T-helper 2 cell treated with Interferon-gamma antibody and Interleukin-4, amounts not matched to agents 5 μg/mL and 100 μg/mL, for 36 hours (primary cell): ENCODE measurements around the gene TCAF2.
"Not testable (repeated sequence)": the region's sequence is repeated elsewhere in the genome, so short reads cannot be mapped to it uniquely, and the experiment has no call there.

Experiments used
- DNase-seq: peaks from one replicate; pipeline ENCODE4 v3.0.0; 2021; ENCODE audit warnings: low spot score
- H3K27ac Mint-ChIP-seq: one replicate; pipeline ENCODE4 v1.8.0; 2021; ENCODE audit warnings: mild to moderate bottlenecking, mixed read lengths
- H3K27me3 Mint-ChIP-seq: one replicate; pipeline ENCODE4 v1.8.0; 2021; ENCODE audit warnings: low read depth, mixed read lengths
- H3K36me3 Mint-ChIP-seq: one replicate; pipeline ENCODE4 v1.8.0; 2021; ENCODE audit warnings: low read depth, mixed read lengths
- H3K4me1 Mint-ChIP-seq: one replicate; pipeline ENCODE4 v1.8.0; 2021; ENCODE audit warnings: low read depth, mixed read lengths
- H3K4me3 Mint-ChIP-seq: one replicate; pipeline ENCODE4 v1.8.0; 2022; ENCODE audit warnings: mild to moderate bottlenecking, moderate library complexity, mixed read lengths
- H3K9me3 Mint-ChIP-seq: one replicate; pipeline ENCODE4 v1.8.0; 2021; ENCODE audit warnings: mixed read lengths

TCAF2 gene

DNA sequence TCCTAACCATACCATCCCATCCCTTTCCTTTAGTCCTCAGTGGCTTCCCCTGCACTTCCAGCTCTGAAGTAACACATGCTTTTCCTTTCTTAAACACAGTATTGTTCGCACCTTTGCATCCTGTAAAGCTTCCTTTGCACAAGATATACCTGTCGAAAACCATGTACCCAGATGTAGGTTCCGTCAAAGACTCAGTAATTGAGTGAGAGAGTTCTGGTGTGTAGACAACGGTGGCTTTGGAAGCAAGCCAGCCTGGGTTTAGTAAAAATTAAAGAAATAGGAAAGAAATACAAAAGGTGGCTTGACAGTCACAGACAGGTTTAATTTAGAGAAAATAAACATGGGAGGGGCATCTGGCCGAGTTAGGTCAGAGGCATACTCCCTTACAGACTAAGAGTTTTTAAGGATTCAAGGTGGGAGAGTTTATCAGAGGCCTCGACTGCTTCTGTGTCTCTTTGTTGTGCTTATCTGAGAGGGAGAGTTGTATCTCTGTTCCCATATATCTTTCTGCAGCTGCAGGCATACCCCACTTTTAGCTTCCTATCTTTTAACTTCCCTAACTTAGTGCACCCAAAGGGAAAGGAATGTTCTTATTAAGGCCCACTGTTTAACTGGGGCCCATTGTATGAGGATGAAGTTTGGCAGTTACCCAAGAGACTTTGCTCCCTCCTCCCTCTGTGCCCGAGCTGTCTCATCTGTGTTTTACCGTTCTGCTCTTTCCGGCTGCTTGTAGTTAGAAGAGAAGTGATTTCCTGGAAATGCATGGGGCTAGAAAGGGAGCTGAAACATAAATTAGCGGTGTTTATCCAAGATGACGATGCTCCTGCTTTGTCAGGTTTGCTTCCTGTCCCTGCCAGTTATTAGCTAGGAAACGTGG, 14.8 kb downstream of the TCAF2 start:
- H3K27ac Mint-ChIP-seq, H3K27me3 Mint-ChIP-seq, DNase-seq, H3K36me3 Mint-ChIP-seq, H3K4me1 Mint-ChIP-seq, H3K9me3 Mint-ChIP-seq, H3K4me3 Mint-ChIP-seq: not testable (repeated sequence)

DNA sequence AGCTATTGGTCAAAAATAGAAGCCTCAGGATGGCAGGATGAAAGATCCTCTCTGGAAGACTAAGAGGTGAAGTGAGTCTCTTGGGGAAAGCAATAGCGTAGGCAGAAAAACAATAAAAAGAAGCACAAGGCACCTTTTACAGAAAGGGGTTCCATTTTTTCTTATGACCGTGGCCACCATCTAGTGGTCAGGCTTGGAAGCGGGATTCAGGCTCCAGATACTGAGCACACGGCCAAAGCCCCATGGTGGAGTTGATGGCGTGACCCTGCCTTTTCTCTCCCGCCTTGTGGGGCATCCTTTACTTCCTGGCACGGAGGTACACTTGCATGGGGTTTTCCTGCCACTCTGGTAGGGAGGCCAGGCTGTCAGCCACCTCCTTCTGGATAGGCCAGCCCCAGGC, 18.6 kb downstream of the TCAF2 start:
- H3K27ac Mint-ChIP-seq, H3K9me3 Mint-ChIP-seq, DNase-seq, H3K4me1 Mint-ChIP-seq, H3K4me3 Mint-ChIP-seq, H3K36me3 Mint-ChIP-seq, H3K27me3 Mint-ChIP-seq: not testable (repeated sequence)

DNA sequence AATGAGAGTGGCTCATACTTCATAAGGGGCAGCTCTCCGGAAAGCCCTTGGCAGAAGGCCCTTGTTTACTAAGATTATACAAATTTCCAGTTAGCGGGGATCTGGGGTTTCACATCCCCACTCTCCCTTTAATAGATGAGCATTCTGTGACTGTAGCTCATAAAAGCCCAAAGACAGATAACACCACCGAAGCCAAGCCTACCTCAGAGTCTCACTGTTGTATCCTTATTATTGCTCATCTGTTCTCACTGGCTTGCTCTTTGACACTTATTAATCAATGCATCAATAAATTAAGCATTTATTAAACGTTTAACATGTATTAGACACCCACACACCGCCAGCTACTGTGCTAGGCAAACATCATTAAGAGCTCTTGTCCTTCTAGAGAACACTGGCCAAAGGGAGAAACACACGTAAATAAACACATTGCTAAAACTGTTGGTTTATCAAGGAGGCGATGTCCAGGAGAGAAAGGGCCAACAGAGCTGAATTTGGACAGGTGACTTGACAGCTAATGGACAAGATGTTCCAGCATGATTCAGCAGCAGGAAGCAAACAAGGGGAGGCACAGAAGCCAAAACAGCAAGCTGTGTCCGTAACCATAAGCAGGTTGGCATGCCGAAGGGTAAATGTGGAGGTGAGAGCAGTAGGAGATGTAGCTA, 19.9 kb downstream of the TCAF2 start:
- DNase-seq, H3K27me3 Mint-ChIP-seq, H3K4me3 Mint-ChIP-seq, H3K9me3 Mint-ChIP-seq, H3K27ac Mint-ChIP-seq, H3K4me1 Mint-ChIP-seq, H3K36me3 Mint-ChIP-seq: not testable (repeated sequence)

DNA sequence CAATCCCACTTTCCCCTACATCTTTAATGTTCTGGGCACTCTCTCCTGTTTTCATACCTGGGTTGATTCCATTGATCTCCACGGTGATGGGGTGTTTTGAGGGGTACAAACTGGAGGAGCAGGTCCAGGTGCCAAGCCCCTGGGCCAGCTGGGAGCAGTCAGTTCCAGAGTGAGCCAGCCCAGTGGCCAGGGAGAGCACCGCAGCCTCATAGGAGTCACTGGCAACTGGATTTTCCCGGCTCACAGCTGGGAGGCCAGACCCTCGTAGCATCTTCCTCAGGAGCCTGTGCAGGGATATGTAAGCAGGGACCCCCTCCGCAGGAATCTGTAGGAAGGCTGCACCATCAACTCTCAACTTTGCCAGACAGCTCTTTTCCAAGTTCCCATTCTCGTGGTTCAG, 25.8 kb downstream of the TCAF2 start:
- H3K36me3 Mint-ChIP-seq, H3K27me3 Mint-ChIP-seq, H3K4me1 Mint-ChIP-seq, H3K9me3 Mint-ChIP-seq, H3K27ac Mint-ChIP-seq, DNase-seq, H3K4me3 Mint-ChIP-seq: not testable (repeated sequence)

DNA sequence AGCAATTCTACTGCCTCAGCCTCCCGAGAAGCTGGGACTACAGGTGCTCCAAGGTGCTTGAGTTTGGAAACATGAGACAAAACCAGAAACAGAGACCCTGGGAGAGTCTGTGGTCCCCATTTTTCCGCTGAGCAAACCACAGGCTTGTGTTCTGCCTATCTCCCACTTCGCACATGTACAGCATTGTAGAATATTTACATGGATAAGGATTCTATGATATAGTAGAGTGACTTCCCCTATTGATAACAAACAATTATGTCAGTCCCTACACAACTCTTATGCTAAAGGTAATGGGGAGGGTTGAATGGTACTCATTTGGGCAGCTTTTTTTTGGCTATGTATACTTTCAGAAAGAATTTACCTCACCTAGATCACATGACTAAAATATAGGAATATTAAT, 29.1 kb downstream of the TCAF2 start:
- not testable (repeated sequence) for H3K36me3 Mint-ChIP-seq, H3K27me3 Mint-ChIP-seq, DNase-seq, H3K9me3 Mint-ChIP-seq, H3K4me1 Mint-ChIP-seq, H3K27ac Mint-ChIP-seq, H3K4me3 Mint-ChIP-seq

DNA sequence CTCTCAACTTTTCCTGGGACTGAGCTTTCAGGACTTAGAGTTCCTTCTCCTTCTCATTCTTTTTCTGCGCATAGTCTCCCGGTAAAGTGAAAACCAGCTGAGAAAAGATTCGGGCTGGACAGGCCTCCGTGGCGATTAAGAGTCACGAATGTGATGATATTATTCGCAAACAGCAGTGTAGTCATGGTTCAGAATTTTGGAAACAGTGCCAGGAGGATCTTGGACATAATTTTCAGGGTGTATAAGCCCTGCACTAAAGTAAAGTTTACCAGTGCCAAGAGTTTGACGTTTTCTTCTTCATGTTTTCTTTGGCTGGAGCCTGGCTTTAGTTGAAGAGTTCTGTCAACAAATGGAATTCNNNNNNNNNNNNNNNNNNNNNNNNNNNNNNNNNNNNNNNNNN, 29.7 kb downstream of the TCAF2 start:
- H3K4me3 Mint-ChIP-seq, H3K4me1 Mint-ChIP-seq, DNase-seq, H3K27me3 Mint-ChIP-seq, H3K36me3 Mint-ChIP-seq, H3K27ac Mint-ChIP-seq, H3K9me3 Mint-ChIP-seq: not testable (repeated sequence)
